Fibroblast of pulmonary artery (primary cell): ENCODE results near the gene VIL1.
A peak's percentile ranks its signal among the peaks of the same experiment; 100 is the strongest.

Experiments used
- DNase-seq: peaks from one replicate; pipeline ENCODE4 v3.0.0-alpha.2; 2010; ENCODE audit warnings: low read depth
- H3K4me3 ChIP-seq: replicated peaks from 2 replicates; pipeline ENCODE4 v1.5.1; 2011; ENCODE audit warnings: low read depth, mild to moderate bottlenecking, control low read depth, low read length, moderate library complexity
- CTCF ChIP-seq: IDR thresholded peaks from 2 replicates; pipeline ENCODE4 v1.5.1; 2011; ENCODE audit warnings: mild to moderate bottlenecking, control low read depth, low read length, inconsistent platforms; ENCODE audit errors: missing control alignments

VIL1 gene

GRCh38 chr2:218387369-218388194 is 31.3 kb upstream of the VIL1 start:
- peak overlapping the region; percentile 46 for H3K4me3 ChIP-seq
- peak; percentile 86 for DNase-seq
- no peak for TF ChIP-seq CTCF

GRCh38 chr2:218389333-218390150 is 29.4 kb upstream of the VIL1 start:
- no peak overlapping the region for H3K4me3 ChIP-seq
- TF ChIP-seq CTCF = no peak
- DNase-seq = no peak

GRCh38 chr2:218391202-218391601 is 27.7 kb upstream of the VIL1 start:
- DNase-seq = no peak
- no peak for TF ChIP-seq CTCF
- no peak overlapping the region for H3K4me3 ChIP-seq

- H3K4me3 ChIP-seq = no peak overlapping the region
- DNase-seq = no peak
- no peak for TF ChIP-seq CTCF
Measured at GRCh38 chr2:218392459-218392858, 26.5 kb upstream of the VIL1 start.

GRCh38 chr2:218392891-218393462 is 25.9 kb upstream of the VIL1 start:
- H3K4me3 ChIP-seq = no peak overlapping the region
- no peak for DNase-seq
- no peak for TF ChIP-seq CTCF

- no peak for DNase-seq
- H3K4me3 ChIP-seq = no peak overlapping the region
- no peak for TF ChIP-seq CTCF
Measured at GRCh38 chr2:218393750-218394290, 25.1 kb upstream of the VIL1 start.
